Left cardiac atrium (tissue), 4 donors: ENCODE measurements around the gene ZNF570. TPM values are rescaled to one million over a fixed set of nuclear protein-coding genes. Genes with fewer than 3 reads are reported as not detected.
A peak's percentile ranks its signal among the peaks of the same experiment; 100 is the strongest.

Experiments
- ATAC-seq, 2 donors: fragments of 200-7000 bp; cut with Tn5 transposase; one replicate each; pipeline ENCODE4 v1.9.1; 2020; ENCODE audit warnings: mild to moderate bottlenecking in 2 of 2, moderate library complexity in 2 of 2
- DNase-seq: peaks from one replicate; pipeline ENCODE4 v3.0.0-alpha.2; 2020
- intact Hi-C, 2 donors: fragments of 100-400 bp; cut with DNase I; formaldehyde crosslinking; loops; one replicate each; pipeline versions ENCODE4 v1.14.1 to v1.15.1; 2022 to 2023
- long read RNA-seq: library from polyadenylated mRNA; unstranded; transcript quantifications from one replicate; pipeline ENCODE4 v2.0.0, GENCODE V29; 2021
- total RNA-seq, 2 donors: library from RNA; stranded (reverse); fragmentation: NEBNext Ultra II Directional; extraction: Animal tissue kit (Norgen Biotek cat#: 25700); gene quantifications; one replicate each; pipeline ENCODE4 v1.2.1, GENCODE V29; 2021
- donor health status: DM: no; HTN: yes; CAD: no.
- donor health status: DM: no; HTN: yes; CAD: no; lungs with severe emphysema.
- donor health status: DM: yes; HTN: yes; CAD: no.
- donor health status: Dilated cardiomyopathy.

The ZNF570 gene
- 1 to 10 TPM; 6.3 to 6.5 TPM for total RNA-seq
- long read RNA-seq, partial matches to known transcripts: 1 of 2 reads
- long read RNA-seq, other reads (novel, unspliced or antisense): 1 of 2 reads

GRCh38 chr19:37468961-37469777 is at the start of gene ZNF570:
ZNF570 (plus strand) TSS chr19:37469356; CDS start chr19:37470355, 999 bp downstream.
- DNase-seq (peak; percentile 93), ATAC-seq (peak; percentile 87 to 92)
- intact Hi-C loops: loop anchor here in 1 of 2 donors (5.0 kb wide), 1 partner anchor 97 kb away; the partner anchor contains the start of gene ZNF527

- intact Hi-C loops: no loop called here
- ATAC-seq: no peak
- no peak for DNase-seq
These were observed 16.5 kb upstream of the ZNF570 start for GRCh38 chr19:37452500-37453245.

- intact Hi-C loops: loop anchor here in 1 of 2 donors (5.0 kb wide), 1 partner anchor 94 kb away; the partner anchor contains the start of gene ZNF527
- ATAC-seq: no peak
- no peak for DNase-seq
These were observed 2.8 kb upstream of the ZNF570 start for GRCh38 chr19:37466277-37466797.

GRCh38 chr19:37466798-37467607 is 2.2 kb upstream of the ZNF570 start, which contains the start of gene ZNF569:
ZNF569 (minus strand) TSS chr19:37467444; CDS start chr19:37444921, 22,523 bp downstream.
- DNase-seq: peak; percentile 93
- intact Hi-C loops: loop anchor here in 1 of 2 donors (5.0 kb wide), 1 partner anchor 95 kb away; the partner anchor contains the start of gene ZNF527
- ATAC-seq: peak; percentile 83 to 88

- no peak for DNase-seq
- intact Hi-C loops: loop anchor here in 1 of 2 donors (5.0 kb wide), 1 partner anchor 95 kb away; the partner anchor contains the start of gene ZNF527
- no peak for ATAC-seq
These were observed 1.5 kb upstream of the ZNF570 start for GRCh38 chr19:37467608-37468090.

GRCh38 chr19:37470216-37470615 is 1.1 kb downstream of the ZNF570 start:
- no peak for ATAC-seq
- no peak for DNase-seq
- intact Hi-C loops: no loop called here

- intact Hi-C loops: no loop called here
- DNase-seq (no peak), ATAC-seq (no peak)
These were observed 3.0 kb downstream of the ZNF570 start for GRCh38 chr19:37472165-37472564.

- intact Hi-C loops: no loop called here
- ATAC-seq: no peak
These were observed 15.4 kb downstream of the ZNF570 start for GRCh38 chr19:37484406-37485168.

GRCh38 chr19:37492213-37492612 is 23.1 kb downstream of the ZNF570 start:
- DNase-seq (no peak), ATAC-seq (no peak)
- intact Hi-C loops: no loop called here

More at GRCh38 chr19:37484406-37485168, 15.4 kb downstream of the ZNF570 start:
- DNase-seq: no peak

- no peak for DNase-seq
- ATAC-seq: peak; percentile 13 to 25
- intact Hi-C loops: no loop called here
These were observed 36.8 kb downstream of the ZNF570 start for GRCh38 chr19:37505958-37506386.

GRCh38 chr19:37506387-37507166 is 37.4 kb downstream of the ZNF570 start, which contains the start of gene ZNF793:
ZNF793 (plus strand) TSS chr19:37506939; CDS start chr19:37523440, 16,501 bp downstream.
- intact Hi-C loops: no loop called here
- peak; percentile 91 to 95 for ATAC-seq
- DNase-seq: peak; percentile 87

GRCh38 chr19:37507167-37507464 is 38.0 kb downstream of the ZNF570 start:
- no peak for ATAC-seq
- intact Hi-C loops: no loop called here
- DNase-seq: no peak

GRCh38 chr19:37511186-37511585 is 42.0 kb downstream of the ZNF570 start:
- ATAC-seq (no peak), DNase-seq (no peak)
- intact Hi-C loops: no loop called here

- intact Hi-C loops: no loop called here
- no peak for ATAC-seq
- DNase-seq: no peak
These were observed 42.7 kb downstream of the ZNF570 start for GRCh38 chr19:37511821-37512220.

GRCh38 chr19:37513397-37513796 is 44.2 kb downstream of the ZNF570 start:
- intact Hi-C loops: no loop called here
- no peak for DNase-seq
- no peak for ATAC-seq

- no peak for ATAC-seq
- intact Hi-C loops: no loop called here
- no peak for DNase-seq
These were observed 50.7 kb downstream of the ZNF570 start for GRCh38 chr19:37519890-37520289.

- intact Hi-C loops: no loop called here
- ATAC-seq (no peak), DNase-seq (no peak)
These were observed 68.3 kb downstream of the ZNF570 start for GRCh38 chr19:37537391-37537947.
